Measurements from ENCODE around the gene RALGAPA1. TPM values are rescaled to one million over a fixed set of nuclear protein-coding genes. Genes with fewer than 3 reads are reported as not detected.

The RALGAPA1 gene
- total and polyA plus RNA-seq, 2 of the 13 experiments (the other 11 are each of a cell fraction or from before 2014, with no cell fraction given): 65.0 to 89.2 TPM

DNA sequence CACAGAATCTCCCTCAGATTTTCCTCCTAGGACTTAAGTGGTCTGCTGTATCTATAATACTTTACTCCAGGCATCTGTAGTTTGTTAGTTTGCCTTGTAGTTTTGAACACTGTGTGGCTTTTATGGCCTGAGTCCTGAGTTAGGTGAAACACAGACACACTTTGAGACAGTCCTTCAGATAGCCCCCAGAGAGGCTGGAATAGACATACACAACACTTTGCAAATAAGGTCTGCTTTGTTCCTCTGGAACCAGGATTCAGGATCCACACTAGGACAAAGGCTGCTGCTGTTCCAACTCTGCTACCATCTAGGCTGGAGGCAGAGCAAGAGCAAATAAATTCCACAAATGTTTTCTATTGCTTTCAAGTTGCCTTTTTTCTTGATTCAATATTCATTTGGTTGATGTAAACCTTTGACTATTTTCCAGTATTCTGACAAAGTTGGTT, 316.5 kb downstream of the RALGAPA1 start (continued):
- no peak for TF ChIP-seq ZNF775 (CRISPR knock-in tag; IDR thresholded peaks at IDR 0.05; ENCODE audit: borderline replicate concordance)
- TF ChIP-seq SNAPC5 (CRISPR knock-in tag; IDR thresholded peaks at IDR 0.05; ENCODE audit: borderline replicate concordance): no peak
- no peak for TF ChIP-seq ZNF441 (CRISPR knock-in tag; IDR thresholded peaks at IDR 0.05; ENCODE audit: borderline replicate concordance)
- TF ChIP-seq GFI1 (CRISPR knock-in tag; IDR thresholded peaks at IDR 0.05; ENCODE audit: borderline replicate concordance): no peak
- TF ChIP-seq ARNT2 (CRISPR knock-in tag; IDR thresholded peaks at IDR 0.05; ENCODE audit: low read depth): no peak
- no peak for TF ChIP-seq ZNF782 (CRISPR knock-in tag; IDR thresholded peaks at IDR 0.05; ENCODE audit: borderline replicate concordance)
- no peak for TF ChIP-seq ZNF446 (CRISPR knock-in tag; IDR thresholded peaks at IDR 0.05)
- TF ChIP-seq MBD4 (IDR thresholded peaks at IDR 0.05; ENCODE audit: borderline replicate concordance, low read length): no peak
- no peak for TF ChIP-seq MLLT10 (CRISPR knock-in tag; IDR thresholded peaks at IDR 0.05)
- peak; percentile 72; the same call in 1 of the 2 replicates for TF ChIP-seq EHMT2 (IDR thresholded peaks at IDR 0.05; ENCODE audit: borderline replicate concordance, low read depth, low read length)
- no peak for TF ChIP-seq GATAD1 (CRISPR knock-in tag; IDR thresholded peaks at IDR 0.05)
- no peak for TF ChIP-seq ZSCAN31 (CRISPR knock-in tag; IDR thresholded peaks at IDR 0.05; ENCODE audit: low read depth)
- no peak for TF ChIP-seq KLF6 (CRISPR knock-in tag; IDR thresholded peaks at IDR 0.05)
- TF ChIP-seq, protein P1, sequence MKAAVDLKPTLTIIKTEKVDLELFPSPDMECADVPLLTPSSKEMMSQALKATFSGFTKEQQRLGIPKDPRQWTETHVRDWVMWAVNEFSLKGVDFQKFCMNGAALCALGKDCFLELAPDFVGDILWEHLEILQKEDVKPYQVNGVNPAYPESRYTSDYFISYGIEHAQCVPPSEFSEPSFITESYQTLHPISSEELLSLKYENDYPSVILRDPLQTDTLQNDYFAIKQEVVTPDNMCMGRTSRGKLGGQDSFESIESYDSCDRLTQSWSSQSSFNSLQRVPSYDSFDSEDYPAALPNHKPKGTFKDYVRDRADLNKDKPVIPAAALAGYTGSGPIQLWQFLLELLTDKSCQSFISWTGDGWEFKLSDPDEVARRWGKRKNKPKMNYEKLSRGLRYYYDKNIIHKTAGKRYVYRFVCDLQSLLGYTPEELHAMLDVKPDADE (CRISPR knock-in tag; IDR thresholded peaks at IDR 0.05): no peak
- no peak for TF ChIP-seq NFRKB (IDR thresholded peaks at IDR 0.05)
- TF ChIP-seq GTF3A (CRISPR knock-in tag; conservative IDR thresholded peaks at IDR 0.05): no peak
- no peak for TF ChIP-seq USF2 (IDR thresholded peaks at IDR 0.05; ENCODE audit: low read depth, low read length)
- no peak for TF ChIP-seq USF2 (CRISPR knock-in tag; IDR thresholded peaks at IDR 0.05; ENCODE audit: borderline replicate concordance)
- no peak for TF ChIP-seq ZBTB38 (CRISPR knock-in tag; IDR thresholded peaks at IDR 0.05)
- no peak for TF ChIP-seq MXI1 (IDR thresholded peaks at IDR 0.05; ENCODE audit: borderline replicate concordance, low read depth, low read length)
- TF ChIP-seq ZBTB42 (CRISPR knock-in tag; IDR thresholded peaks at IDR 0.05): no peak
- no peak for TF ChIP-seq YY1 (IDR thresholded peaks at IDR 0.05; ENCODE audit: insufficient read depth, insufficient replicate concordance, low read depth, low read length)
- no peak for TF ChIP-seq ELF3 (CRISPR knock-in tag; IDR thresholded peaks at IDR 0.05)
- no peak for TF ChIP-seq JDP2 (CRISPR knock-in tag; IDR thresholded peaks at IDR 0.05; ENCODE audit: borderline replicate concordance)
- TF ChIP-seq HNRNPLL (IDR thresholded peaks at IDR 0.05; ENCODE audit: low read depth, low read length, poor library complexity, severe bottlenecking): no peak
- no peak for TF ChIP-seq CREB3 (CRISPR knock-in tag; IDR thresholded peaks at IDR 0.05)
- no peak for TF ChIP-seq NKX3-1 (CRISPR knock-in tag; IDR thresholded peaks at IDR 0.05)
- TF ChIP-seq ZNF777 (CRISPR knock-in tag; IDR thresholded peaks at IDR 0.05): no peak
